Inferior parietal cortex (tissue), 1 donor: ENCODE data around the gene D2HGDH.
"Not testable (repeated sequence)": the region's sequence is repeated elsewhere in the genome, so short reads cannot be mapped to it uniquely, and the experiment has no call there.

Experiments
- DNase-seq: peaks from one replicate; pipeline ENCODE4 v3.0.0-alpha.2; 2016; ENCODE audit errors: extremely low spot score

The D2HGDH gene

DNA sequence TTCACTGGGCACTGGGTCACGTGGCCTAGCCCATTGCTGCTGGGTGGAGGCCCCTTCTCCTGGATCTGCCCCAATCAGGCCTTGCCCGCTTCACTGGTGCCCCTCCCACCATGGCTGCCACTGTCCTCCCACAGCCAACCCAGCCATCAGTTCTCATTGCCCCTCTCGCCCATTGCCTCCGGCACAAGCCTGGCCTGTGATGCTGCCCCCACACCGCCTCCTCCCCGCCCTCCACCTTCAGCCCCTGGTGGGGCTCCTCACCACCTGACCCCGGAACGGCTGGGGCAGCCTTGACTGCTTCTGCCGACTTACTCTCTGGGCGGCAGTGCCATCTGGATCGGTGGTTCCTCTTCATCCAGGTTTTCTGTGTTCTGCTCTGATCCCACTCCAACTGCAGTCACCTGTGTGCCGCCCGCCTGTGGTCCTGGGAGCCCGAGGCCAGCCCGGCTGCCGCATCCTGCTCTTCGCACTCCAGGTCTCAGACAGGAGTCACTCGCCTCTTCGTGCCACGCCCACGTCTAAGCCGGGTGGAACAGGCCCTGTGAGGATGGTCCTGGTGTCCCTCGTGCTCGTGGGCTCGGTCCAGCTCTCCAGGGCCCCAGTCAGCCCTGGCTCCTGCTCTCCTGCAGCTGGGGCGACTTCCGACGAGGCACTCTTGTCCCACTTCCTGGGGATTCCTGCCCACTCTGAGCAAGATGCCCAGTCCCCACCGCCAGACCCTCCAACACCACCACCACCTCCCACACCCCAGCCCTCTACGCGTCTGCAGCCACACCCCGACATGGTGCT lies 14.2 kb downstream of the D2HGDH start:
- no peak for DNase-seq

DNA sequence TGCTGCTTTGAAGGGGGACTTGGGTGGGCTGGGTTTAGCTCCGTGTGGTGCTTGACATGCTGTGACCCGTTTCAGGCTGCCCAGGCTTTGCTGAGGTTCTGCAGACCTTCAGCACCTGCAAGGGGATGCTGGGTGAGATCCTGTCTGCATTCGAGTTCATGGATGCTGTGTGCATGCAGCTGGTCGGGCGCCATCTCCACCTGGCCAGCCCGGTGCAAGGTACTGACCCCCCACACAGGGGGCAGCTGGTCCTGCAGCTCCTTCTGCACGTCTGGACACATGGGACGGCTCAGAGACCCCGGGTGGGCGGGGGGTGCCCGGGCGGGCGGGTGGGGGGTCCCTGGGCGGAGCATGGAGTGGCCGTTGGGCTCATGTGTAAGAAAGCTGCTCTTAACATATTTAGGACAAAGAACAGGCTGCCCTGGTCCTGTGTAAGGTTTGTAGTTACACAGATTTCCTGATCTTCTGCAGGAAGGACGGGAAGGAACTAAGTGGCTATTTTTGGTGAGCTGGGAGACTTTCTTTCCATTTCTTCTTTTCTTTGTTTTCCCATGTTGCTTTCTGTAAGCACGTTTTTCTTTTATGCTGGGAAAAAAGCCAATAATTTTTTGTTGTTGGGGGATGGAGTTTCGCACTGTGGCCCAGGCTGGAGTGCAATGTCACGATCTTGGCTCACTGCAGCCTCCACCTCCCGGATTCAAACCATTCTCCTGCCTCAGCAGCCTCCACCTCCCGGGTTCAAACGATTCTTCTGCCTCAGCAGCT lies 15.8 kb downstream of the D2HGDH start:
- no peak for DNase-seq

DNA sequence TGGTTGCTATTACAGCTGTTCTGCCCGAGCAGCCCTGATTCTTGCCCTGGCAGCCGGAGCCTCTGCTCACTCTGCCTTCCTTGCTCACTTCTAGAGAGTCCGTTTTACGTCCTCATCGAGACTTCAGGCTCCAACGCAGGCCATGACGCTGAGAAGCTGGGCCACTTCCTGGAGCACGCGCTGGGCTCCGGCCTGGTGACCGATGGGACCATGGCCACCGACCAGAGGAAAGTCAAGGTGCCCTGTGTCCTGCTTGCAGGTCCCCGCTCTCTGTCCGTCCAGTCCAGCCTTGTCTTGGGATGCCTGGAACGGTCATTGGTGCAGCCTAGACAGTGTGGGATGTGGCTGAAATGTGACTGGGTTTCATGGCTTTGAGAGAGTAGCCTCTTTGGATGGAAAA lies 16.7 kb downstream of the D2HGDH start:
- DNase-seq: no peak

DNA sequence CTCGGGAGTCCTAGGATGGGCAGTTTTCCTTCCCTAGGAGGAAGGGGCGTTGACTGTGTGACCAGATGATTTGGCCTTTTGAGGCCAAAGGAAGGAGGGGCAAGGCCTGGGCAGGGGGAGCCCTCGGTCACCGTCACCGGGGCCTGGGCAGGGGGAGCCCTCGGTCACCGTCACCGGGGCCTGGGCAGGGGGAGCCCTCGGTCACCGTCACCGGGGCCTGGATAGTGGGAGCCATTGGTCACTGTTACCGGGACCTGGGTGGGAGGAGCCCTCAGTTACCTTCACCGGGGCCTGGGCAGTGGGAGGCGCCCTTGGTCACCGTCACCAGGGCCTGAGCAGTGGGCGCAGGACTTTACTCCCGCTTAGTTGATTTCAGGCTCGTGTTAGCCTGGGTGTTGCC lies 17.3 kb downstream of the D2HGDH start:
- DNase-seq: no peak

DNA sequence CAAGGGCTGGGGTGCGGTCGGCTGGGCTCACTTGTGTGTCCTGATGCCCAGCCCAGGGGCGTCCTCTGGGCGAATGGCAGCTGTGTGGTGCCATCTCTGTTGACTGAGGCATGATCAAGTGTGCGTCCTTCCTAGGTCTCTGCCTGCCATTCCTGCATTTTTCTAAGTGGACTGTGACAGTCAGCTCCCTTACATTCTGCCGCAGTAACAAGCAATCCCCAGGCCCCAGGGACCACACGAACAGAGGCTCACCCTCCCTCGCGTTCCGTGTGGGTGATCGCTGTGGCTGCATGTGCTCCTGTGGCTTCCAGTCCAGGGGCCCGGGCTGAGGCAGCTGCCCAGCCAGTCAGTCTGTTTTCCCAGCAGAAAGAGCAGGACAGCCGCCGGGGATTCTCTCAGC lies 17.8 kb downstream of the D2HGDH start:
- no peak for DNase-seq

DNA sequence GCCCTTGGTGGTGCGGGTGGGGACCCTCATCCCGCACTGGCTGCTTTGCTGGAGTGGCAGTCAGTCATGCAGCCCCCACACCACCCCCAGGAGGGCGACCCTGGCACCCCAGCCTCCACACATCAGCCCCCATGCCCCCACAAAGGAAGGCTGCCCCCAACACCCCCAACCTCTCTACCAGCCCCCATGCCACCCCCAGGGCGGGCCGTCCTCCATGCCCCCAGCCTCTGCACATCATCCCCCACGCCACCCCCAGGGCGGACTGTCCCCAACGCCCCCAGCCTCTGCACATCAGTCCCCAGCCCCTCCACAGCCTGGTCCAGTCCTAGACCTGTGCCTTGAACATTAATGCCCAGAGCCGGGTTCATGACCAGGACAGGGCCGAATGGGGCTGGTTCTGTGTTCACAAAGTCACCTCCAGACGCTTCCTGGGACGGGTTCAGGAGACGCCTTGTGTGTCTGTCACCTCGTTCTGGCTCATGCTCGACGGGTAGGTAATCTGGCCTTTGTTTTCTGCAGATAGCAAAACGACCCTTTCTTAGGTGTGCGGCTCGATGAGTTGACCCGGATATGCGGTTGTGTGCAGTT lies 18.4 kb downstream of the D2HGDH start:
- DNase-seq: no peak

DNA sequence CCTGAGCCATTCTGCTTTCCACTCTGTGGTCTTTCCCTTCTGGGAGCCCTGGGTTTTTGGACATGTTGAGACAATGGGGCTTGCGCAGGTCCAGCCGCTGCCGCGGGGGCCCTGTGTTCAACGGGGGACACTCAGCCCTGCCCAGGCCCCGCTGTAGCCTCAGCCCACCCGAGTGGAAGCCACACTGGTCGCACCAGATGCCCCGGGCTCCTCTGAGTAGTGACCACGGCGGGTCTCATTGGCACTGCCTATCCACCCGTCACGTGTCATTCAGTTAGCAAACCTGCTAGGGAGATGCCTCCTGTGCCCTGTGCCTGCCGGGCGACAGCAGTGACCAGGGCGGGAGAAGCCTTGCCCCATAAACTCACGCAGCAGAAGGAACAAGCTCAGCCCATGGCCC lies 19.1 kb downstream of the D2HGDH start:
- no peak for DNase-seq

DNA sequence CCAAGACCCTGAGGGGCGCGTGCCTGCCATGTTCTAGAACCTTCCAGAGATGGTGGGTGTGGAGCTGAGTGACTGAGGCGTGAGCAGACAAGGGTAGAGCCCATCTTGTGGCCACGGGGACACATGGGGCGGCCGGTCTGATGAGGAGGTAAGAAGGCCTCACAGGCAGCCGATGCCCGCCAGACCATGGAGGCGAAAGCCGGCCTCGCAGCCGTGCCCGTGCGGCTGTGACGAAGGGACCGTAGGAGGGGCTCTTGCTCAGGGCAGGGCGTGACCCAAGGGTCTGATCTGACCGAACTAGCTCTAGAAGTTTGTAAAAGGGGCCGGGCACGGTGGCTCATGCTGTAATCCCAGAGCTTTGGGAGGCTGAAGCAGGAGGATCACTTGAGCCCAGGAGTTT lies 19.6 kb downstream of the D2HGDH start:
- no peak for DNase-seq

DNA sequence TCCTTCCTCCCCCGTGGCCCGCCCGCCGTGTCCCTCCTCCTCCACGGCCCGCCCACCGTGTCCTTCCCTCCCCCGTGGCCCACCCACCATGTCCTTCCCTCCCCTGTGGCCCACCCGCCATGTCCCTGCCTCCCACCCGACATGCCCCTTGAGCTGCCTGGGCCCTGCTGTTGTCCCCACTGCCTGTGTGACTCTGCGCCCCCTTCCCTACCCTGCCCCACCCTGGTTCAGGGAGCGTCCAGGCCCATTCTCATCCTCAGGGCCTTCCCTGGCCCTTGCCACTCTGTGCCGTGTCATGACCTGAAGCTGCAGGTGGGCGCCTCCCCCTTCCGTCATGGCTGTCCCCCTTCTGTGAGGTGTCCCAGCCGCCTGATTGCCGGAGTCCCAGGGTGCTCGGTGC lies 20.7 kb downstream of the D2HGDH start:
- DNase-seq: no peak

DNA sequence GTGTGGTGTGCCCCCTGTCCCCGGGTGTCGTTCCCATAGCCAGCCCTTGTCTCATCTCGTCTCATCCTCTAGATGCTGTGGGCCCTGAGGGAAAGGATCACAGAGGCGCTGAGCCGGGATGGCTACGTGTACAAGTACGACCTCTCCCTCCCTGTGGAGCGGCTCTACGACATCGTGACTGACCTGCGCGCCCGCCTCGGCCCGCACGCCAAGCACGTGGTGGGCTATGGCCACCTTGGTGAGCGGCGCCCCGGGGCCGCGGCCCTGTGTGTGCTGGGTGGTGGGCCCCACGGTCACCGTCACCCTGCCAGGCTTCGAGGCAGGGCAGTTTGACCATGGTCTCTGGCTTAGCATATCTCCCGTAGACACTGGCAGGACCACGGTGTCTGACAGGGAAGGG lies 21.3 kb downstream of the D2HGDH start:
- DNase-seq: no peak

DNA sequence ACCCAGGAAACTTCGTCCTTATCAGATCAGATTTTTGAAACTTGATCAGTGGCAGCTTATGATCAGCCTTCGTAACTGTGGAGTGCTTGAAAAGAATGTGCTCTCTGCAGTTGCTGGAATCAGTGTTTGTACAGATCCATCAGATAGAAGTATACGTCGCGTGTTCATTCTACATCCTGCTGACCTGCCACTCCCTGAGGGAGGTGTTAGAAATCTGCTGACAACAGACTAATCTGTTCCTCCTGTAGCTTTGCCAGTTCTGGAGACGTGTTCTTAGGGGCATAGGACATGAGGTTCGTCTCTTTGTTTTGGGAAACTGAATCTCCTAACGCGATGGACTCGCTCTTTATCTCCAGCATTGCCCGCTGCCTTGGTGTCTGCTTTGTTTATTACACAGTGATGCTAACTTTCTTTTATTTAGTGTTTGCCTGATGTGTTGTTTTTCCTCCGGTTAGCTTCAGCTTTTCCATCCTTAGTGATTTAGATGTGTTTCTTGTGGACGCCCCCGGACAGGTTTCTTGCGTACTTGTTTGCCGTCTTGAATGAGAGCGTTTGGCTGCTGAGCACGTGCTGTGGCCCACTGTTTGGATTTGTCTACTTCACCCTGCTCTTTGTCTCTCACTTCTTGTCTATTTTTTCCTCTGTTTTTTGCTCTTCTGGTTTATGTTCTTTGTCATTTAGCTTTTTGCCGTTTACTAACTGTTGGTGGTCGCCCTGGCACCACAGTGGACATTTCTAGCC lies 24.8 kb downstream of the D2HGDH start:
- DNase-seq: no peak

DNA sequence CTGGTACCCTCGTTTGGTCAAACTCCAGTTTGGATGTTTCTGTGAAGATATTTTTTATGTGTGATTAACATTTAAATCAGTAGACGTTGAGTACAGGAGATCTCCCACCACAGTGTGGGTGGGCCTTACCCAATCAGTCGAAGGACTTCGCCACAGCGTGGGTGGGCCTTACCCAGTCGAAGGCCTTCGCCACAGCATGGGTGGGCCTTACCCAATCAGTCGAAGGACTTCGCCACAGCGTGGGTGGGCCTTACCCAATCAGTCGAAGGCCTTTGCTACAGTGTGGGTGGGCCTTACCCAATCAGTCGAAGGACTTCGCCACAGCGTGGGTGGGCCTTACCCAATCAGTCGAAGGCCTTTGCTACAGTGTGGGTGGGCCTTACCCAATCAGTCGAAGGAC lies 25.5 kb downstream of the D2HGDH start:
- not testable (repeated sequence) for DNase-seq

DNA sequence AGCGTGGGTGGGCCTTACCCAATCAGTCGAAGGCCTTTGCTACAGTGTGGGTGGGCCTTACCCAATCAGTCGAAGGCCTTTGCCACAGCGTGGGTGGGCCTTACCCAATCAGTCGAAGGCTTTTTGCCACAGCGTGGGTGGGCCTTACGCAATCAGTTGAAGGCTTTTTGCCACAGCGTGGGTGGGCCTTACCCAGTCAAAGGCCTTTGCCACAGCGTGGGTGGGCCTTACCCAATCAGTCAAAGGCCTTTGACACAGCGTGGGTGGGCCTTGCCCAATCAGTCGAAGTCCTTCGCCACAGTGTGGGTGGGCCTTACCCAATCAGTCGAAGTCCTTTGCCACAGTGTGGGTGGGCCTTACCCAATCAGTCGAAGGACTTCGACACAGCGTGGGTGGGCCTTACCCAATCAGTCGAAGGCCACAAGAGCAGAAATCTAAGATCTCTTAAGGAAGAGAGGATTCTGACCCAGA lies 25.9 kb downstream of the D2HGDH start:
- no peak for DNase-seq

DNA sequence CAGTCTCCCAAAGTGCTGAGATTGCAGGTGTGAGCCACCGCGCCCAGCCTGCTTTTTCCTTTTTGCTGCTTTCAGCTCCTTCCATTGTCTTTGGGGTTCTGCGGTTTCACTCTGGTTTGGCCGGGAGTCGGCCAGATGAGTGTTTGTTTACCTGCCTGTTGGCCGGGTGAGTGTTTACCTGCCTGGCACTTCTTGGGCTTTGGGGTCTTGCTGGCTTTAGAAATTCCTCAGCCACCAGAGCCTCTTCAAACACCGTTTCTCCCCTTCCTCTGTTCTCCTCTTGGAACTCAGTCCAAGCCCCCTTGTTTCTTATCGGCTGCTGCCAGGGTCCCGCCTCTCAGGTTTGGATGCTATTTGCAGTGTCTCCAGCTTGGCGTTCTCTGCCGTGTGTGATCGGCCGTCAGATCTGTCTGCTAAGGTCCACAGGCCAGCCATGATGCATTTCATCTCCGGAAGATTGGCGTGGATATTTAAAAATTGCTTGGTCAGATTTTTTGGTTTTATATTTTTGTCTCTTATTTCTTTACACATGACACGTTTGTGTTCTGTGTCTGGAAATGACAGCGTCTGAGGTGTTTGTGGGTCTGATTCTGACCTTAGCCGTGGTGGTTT lies 28.0 kb downstream of the D2HGDH start:
- DNase-seq: no peak

DNA sequence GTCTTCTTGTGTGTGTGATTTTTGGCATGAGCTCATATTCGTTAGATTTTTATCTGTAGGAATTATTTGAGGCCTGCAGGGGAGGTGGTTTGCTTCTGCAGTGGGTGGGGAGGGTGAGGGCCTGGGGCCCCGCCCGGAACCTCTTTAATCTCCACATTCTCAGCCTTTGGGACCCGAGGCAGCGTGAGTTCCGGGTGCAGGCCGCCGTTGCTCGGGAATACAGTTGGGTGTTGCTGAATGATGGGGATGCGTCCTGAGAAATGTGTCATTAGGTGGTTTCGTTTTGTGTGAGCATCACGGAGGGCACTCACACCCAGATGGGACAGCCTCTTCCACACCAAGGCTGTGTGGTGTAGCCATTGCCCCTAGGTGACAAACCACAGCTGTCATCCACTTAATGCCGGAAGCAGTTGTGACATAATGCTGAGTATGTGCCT lies 28.5 kb downstream of the D2HGDH start:
- DNase-seq: no peak

DNA sequence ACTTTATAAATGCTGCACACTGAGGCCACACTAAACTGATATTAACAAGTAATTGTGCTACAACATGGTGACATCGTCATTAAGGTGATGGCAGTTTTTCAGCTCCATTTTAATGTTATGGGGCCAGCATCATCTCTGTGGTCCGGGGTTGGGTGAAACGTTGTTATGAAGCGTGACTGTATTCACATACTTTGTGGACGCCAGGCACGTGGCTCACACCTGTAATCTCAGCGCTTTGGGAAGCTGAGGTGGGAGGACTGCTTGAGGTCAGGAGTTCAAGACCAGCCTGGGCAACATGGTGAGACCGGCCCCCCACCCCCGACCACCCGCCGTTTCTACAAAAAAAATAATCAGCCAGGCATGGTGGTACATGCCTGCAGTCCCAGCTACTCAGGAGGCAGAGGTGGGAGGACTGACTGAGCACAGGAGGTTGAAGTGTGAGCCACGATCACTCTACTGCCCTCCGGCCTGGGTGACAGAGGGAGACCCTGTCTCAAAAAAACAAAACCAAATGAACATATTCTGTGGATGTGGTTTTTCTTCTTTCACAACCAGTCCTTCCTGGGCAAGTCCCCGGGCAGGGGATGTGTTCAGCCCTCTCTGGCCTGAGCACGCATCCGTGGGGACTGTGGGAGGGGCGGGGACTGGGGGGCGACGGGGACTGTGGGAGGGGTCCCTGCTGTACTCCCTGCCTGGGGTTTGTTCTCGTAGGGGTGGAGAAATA lies 29.3 kb downstream of the D2HGDH start:
- DNase-seq: no peak

DNA sequence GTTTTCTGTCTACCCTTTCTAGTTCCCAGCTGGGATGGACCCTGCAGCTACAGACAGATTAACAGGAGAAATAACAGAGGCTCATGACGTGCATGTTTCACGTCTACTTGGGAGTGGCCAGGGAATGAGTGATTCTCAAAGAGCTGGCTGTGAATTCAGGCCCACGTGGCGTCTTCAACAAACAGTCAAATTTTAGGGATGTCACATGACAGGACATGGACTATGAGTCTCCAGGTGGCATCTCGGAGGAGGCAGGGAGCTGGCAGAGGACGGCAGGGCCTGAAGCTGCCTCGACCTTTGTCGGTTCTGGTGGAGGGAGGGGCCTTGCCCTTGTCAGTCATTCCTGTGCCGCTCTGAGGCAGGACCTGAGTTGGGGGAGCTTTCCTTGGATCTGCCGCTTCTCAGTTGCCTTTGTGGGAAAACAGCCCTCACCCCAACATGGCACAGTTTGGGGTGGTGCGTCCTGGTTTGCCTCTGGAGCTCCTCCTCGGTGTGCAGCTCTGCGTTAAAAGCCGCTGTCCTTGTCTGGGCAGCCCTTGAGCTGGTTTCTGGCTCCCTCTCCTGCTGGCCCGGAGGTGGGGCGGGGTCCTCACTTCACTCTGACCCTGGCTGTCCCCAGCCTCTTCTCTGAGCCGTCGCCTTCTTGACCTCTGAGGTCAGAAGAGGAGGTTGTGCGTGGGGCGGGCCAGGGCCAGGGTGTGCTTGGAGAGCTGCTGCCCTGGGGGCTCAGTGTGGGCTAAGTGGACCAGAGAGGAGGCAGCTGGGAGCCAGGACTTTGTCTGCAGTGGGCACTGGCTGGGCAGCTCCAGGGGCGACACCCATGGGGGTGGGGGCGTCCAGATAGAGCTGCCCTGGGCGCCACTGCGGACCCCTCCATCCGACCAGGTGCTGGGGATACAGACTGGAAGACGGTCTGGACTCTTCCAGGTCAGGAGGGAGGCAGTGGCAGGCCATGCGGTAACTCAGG lies 30.1 kb downstream of the D2HGDH start:
- no peak for DNase-seq

DNA sequence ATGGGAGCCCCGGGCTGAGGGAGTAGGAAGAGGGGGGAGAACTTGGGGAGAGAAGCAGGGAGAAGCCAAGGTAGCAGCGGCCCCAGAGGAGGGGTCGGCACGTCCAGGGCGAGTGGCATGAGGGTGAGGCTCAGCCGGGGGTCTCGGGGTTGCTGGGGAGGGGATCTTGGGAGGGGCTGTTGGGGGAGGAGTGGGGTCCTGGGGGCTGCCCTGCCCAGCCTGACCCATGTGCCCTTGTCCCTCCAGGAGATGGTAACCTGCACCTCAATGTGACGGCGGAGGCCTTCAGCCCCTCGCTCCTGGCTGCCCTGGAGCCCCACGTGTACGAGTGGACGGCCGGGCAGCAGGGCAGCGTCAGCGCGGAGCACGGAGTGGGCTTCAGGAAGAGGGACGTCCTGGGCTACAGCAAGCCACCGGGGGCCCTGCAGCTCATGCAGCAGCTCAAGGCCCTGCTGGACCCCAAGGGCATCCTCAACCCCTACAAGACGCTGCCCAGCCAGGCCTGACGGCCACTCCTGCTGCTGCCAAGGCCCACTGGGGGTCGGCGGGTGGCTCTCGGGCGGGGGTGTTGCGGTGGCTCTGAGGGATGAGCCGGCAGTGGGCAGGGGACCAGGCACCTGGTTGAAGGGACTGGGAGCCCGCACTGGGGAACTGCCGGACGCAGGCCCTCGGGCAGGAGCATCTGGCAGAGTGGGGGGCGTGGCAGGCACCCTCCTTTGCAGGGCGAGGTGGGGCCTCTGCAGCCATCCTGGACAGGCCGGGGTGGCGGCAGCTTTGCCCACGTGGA lies 33.2 kb downstream of the D2HGDH start:
- no peak for DNase-seq

DNA sequence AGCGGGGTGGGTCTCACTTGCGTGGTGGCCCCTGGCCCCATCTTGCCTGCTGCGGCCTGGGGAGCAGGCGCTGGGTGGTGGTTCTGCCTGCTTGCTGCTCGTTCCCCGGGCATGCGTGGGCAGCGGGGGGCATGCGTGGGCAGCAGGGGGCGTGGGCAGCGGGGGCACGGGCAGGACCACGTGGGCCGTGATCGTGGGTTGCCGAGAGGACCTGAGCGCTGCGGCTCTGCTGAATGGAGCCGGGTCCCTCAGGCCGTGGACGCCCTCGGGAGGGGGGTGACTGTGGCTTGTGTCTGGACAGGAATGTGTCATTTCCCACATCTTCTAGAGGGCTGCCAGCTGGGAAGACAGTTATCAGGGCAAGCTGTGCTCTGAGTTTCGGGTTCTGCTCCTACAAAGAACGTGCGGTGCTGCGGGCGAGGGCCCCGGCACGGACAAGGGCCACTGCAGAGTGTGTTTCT lies 33.9 kb downstream of the D2HGDH start:
- DNase-seq: no peak
